SHP77 (cell line): Measurements from ENCODE around the gene HSPA1L.

Experiments used
- DNase-seq, 2 experiments: peaks; one replicate each; lab custom pipeline; 2025; lab: John Stamatoyannopoulos, UW

The HSPA1L gene

GRCh38 chr6:31764198-31764597 is 50.9 kb downstream of the HSPA1L start:
- no peak for DNase-seq

GRCh38 chr6:31763619-31763940 is 51.5 kb downstream of the HSPA1L start:
- no peak for DNase-seq

- no peak for DNase-seq
Observed at GRCh38 chr6:31762878-31763618, 52.0 kb downstream of the HSPA1L start.

GRCh38 chr6:31762356-31762755 is 52.7 kb downstream of the HSPA1L start, which contains the start of gene SAPCD1:
SAPCD1 (plus strand) TSS chr6:31762656; CDS start chr6:31763055, 399 bp downstream.
- no peak for DNase-seq

GRCh38 chr6:31761343-31761742 is 53.7 kb downstream of the HSPA1L start:
- no peak for DNase-seq

GRCh38 chr6:31760790-31761189 is 54.3 kb downstream of the HSPA1L start:
- no peak for DNase-seq
